Kidney epithelial cell (primary cell): ENCODE measurements around the gene AGBL4. TPM values are rescaled to one million over a fixed set of nuclear protein-coding genes. Genes with fewer than 3 reads are reported as not detected.

Experiments
- DNase-seq: peaks from one replicate; pipeline ENCODE4 v3.0.0-alpha.2; 2010; ENCODE audit warnings: low read depth
- H3K27me3 ChIP-seq: 2 replicates; pipeline ENCODE4 v1.6.0; 2011; ENCODE audit warnings: low read length; ENCODE audit not compliant: control insufficient read depth, insufficient read depth
- H3K36me3 ChIP-seq: 2 replicates; pipeline ENCODE4 v1.5.1; 2011; ENCODE audit warnings: low read length; ENCODE audit not compliant: control insufficient read depth, insufficient read depth
- H3K4me3 ChIP-seq: 2 replicates; pipeline ENCODE4 v1.5.1; 2011; ENCODE audit warnings: low read depth, mild to moderate bottlenecking, control low read depth, low read length
- total RNA-seq: library from RNA; depleted of rRNA; stranded (reverse); fragments of >200 nt; gene quantifications from 2 replicates; pipeline ENCODE4 v1.2.3, GENCODE V29; 2015
- TF ChIP-seq, protein P1 (sequence below): IDR thresholded peaks from 2 replicates; pipeline ENCODE4 v1.5.1; 2011; ENCODE audit warnings: mild to moderate bottlenecking, moderate library complexity, low read length, control low read depth, inconsistent platforms; ENCODE audit not compliant: insufficient read depth, poor library complexity, severe bottlenecking

Gene AGBL4
- total RNA-seq, 1 donor from 2014 or later, result not detected

GRCh38 chr1:48610628-48611542 lies 1412.9 kb downstream of the AGBL4 start:
- no peak for DNase-seq
- H3K27me3 ChIP-seq, result no peaks in the 10 kb centered on the region
- H3K4me3 ChIP-seq, result no peak overlapping the region
- no peaks in the 10 kb centered on the region for H3K36me3 ChIP-seq
- TF ChIP-seq, protein P1, sequence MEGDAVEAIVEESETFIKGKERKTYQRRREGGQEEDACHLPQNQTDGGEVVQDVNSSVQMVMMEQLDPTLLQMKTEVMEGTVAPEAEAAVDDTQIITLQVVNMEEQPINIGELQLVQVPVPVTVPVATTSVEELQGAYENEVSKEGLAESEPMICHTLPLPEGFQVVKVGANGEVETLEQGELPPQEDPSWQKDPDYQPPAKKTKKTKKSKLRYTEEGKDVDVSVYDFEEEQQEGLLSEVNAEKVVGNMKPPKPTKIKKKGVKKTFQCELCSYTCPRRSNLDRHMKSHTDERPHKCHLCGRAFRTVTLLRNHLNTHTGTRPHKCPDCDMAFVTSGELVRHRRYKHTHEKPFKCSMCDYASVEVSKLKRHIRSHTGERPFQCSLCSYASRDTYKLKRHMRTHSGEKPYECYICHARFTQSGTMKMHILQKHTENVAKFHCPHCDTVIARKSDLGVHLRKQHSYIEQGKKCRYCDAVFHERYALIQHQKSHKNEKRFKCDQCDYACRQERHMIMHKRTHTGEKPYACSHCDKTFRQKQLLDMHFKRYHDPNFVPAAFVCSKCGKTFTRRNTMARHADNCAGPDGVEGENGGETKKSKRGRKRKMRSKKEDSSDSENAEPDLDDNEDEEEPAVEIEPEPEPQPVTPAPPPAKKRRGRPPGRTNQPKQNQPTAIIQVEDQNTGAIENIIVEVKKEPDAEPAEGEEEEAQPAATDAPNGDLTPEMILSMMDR, result no peak

DNA sequence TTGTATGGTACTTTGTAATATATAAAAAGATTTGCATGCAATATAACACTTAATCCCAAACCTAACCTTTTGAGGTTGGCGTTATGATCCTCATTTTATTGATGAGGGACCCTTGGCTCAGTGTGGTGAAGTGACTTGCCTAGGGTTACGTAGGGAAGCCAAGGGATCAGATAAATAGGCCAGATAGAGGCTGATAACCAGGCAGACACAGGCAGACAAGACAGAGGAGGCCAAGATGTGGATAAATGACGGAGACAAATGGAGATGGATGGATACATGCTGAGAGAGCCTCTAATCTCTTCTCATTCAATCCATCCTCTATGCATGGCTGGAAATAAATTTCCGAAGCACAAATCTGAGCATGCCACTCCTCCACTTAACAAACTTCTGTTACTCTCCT lies 1414.9 kb downstream of the AGBL4 start:
- TF ChIP-seq, protein P1, result no peak
- H3K4me3 ChIP-seq, result no peak overlapping the region
- H3K36me3 ChIP-seq, result no peaks in the 10 kb centered on the region
- no peak for DNase-seq
- no peaks in the 10 kb centered on the region for H3K27me3 ChIP-seq

DNA sequence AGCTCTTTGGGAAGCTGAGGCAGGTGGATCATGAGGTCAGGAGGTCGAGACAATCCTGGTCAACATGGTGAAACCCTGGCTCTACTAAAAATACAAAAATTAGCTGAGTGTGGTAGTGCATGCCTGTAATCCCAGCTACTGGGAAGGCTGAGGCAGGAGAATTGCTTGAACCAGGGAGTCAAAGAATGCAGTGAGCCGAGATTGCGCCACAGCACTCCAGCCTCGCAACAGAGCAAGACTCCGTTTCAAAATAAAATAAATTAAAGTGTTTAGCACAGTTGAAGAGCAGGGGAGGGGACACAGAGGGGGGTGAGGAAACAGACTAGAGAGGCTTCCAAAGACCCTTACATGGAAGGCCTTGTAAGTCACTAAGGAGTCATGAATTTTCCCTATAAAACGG lies 1420.5 kb downstream of the AGBL4 start:
- TF ChIP-seq, protein P1, result no peak
- Histone ChIP-seq H3K4me3 (no peak overlapping the region), H3K36me3 (no peaks in the 10 kb centered on the region), H3K27me3 (no peaks in the 10 kb centered on the region)
- DNase-seq, result no peak

DNA sequence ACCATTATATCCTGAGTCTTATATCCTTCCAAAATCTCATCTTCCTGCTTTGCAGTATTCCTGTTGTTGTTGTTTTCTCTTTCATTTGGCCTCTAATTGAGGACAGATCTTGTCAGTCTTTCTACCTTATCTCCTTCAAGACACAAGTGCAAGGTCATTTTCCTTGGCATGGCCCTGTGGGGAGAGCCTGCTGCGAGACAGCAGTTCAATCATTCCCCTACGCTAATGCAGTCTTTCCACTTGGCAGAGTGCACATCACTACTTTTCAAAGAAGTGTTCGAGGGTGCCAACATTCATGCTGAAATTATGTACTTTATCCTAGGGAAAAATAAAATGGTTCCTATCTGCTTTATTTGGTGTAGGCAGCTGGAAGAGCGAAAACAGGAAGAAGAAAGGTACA lies 1421.4 kb downstream of the AGBL4 start:
- Histone ChIP-seq H3K36me3 (no peaks in the 10 kb centered on the region), H3K27me3 (no peaks in the 10 kb centered on the region), H3K4me3 (no peak overlapping the region)
- DNase-seq, result no peak
- TF ChIP-seq, protein P1, result no peak

DNA sequence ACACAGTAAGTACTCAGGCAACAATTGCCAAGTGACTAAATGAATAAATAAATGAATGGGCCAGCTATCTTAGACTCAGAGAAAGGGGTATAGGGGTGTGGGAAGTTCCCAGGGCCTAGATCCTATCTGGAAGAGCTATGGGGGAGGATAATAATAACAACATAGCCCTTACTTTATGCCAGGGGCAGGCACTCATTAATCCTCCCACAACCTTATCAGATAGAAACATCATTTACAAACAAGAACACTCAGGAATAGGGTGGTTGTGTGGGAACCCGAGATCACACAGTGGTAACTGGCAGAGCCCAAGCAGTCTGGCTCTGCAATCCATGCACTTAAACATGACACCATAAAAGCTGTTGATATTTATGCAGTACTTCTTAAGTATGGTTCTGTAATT lies 1423.6 kb downstream of the AGBL4 start:
- Histone ChIP-seq H3K36me3 (no peaks in the 10 kb centered on the region), H3K27me3 (no peaks in the 10 kb centered on the region), H3K4me3 (no peak overlapping the region)
- TF ChIP-seq, protein P1, result no peak
- no peak for DNase-seq

DNA sequence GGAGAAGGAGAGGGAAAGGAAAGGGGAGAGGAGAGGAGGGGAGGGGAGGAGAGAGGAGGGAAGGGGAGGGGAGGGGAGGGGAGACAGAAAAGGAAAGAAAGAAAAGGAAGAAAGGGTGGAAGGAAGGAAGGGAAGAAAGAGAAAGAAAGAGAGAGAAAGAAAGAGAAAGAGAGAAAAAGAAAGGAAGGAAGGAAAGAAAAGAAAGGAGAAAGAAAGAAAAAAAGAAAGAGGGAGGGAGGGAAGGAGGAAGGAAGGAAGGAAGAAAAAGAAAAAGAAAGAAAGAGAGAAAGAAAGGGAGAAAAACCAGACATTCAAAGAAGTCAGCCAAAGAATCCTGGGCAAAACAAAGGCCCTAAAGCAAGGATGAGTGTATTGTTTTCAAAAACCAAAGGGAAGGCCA lies 1426.1 kb downstream of the AGBL4 start:
- no peak for DNase-seq
- Histone ChIP-seq H3K36me3 (no peaks in the 10 kb centered on the region), H3K27me3 (no peaks in the 10 kb centered on the region), H3K4me3 (no peak overlapping the region)
- TF ChIP-seq, protein P1, result no peak
